Progenitor cell of endocrine pancreas (in vitro differentiated cells): Measurements from ENCODE around the gene ITPRIPL2. TPM values are rescaled to one million over a fixed set of nuclear protein-coding genes. Genes with fewer than 3 reads are reported as not detected.

Source experiments
- DNase-seq: peaks from one replicate; pipeline ENCODE4 v3.0.0; 2021; ENCODE audit warnings: low spot score; ENCODE audit not compliant: unreplicated experiment
- H3K27ac Mint-ChIP-seq: 2 replicates; pipeline ENCODE4 v1.8.0; 2021; ENCODE audit warnings: mild to moderate bottlenecking, moderate library complexity, mixed read lengths
- H3K27me3 Mint-ChIP-seq: 2 replicates; pipeline ENCODE4 v1.8.0; 2021; ENCODE audit warnings: mixed read lengths
- H3K36me3 Mint-ChIP-seq: 2 replicates; pipeline ENCODE4 v1.8.0; 2022; ENCODE audit warnings: mixed read lengths; ENCODE audit not compliant: insufficient read depth
- H3K4me1 Mint-ChIP-seq: 2 replicates; pipeline ENCODE4 v1.8.0; 2021; ENCODE audit warnings: low read depth, mixed read lengths
- H3K4me3 Mint-ChIP-seq: 2 replicates; pipeline ENCODE4 v1.8.0; 2021; ENCODE audit warnings: low read depth, mild to moderate bottlenecking, moderate library complexity, mixed read lengths
- H3K9me3 Mint-ChIP-seq: 2 replicates; pipeline ENCODE4 v1.8.0; 2021; ENCODE audit warnings: low read depth, mixed read lengths
- CTCF ChIP-seq: fragments of 200-600 bp; sonication (generic); IDR thresholded peaks from one replicate; pipeline ENCODE4 v1.5.0; 2021; ENCODE audit warnings: antibody characterized with exemption, mild to moderate bottlenecking; ENCODE audit not compliant: unreplicated experiment
- total RNA-seq: library from RNA; stranded (reverse); gene quantifications from 2 replicates; pipeline ENCODE4 v1.2.1, GENCODE V29; 2021

The ITPRIPL2 gene
- total RNA-seq, 1 donor from 2014 or later: 12.0 TPM

- Mint-ChIP-seq H3K36me3 (no peaks in the 10 kb centered on the region), H3K4me3 (no peak overlapping the region), H3K4me1 (peaks cover 9% of the 10 kb centered on the region), H3K9me3 (no peaks in the 10 kb centered on the region), H3K27me3 (peaks cover 43% of the 10 kb centered on the region), H3K27ac (no peak overlapping the region)
- no peak for DNase-seq
- no peak for TF ChIP-seq CTCF
Measured at GRCh38 chr16:19110537-19111360, 3.0 kb upstream of the ITPRIPL2 start.

GRCh38 chr16:19112099-19112407, 1.7 kb upstream of the ITPRIPL2 start:
- Mint-ChIP-seq H3K9me3 (no peaks in the 10 kb centered on the region), H3K4me1 (peaks cover 9% of the 10 kb centered on the region), H3K27me3 (peaks cover 45% of the 10 kb centered on the region), H3K4me3 (peak overlapping the region; percentile 2), H3K36me3 (no peaks in the 10 kb centered on the region), H3K27ac (no peak overlapping the region)
- no peak for TF ChIP-seq CTCF
- no peak for DNase-seq

- peak overlapping the region; percentile 70 for H3K4me3 Mint-ChIP-seq
- no peak overlapping the region for H3K27ac Mint-ChIP-seq
- peak; percentile 29 for DNase-seq
- H3K36me3 Mint-ChIP-seq: no peaks in the 10 kb centered on the region
- no peak for TF ChIP-seq CTCF
- H3K9me3 Mint-ChIP-seq: no peaks in the 10 kb centered on the region
- peaks cover 9% of the 10 kb centered on the region for H3K4me1 Mint-ChIP-seq
- H3K27me3 Mint-ChIP-seq: peaks cover 33% of the 10 kb centered on the region
Measured at GRCh38 chr16:19114359-19115147, 789 bp downstream of the ITPRIPL2 start.

GRCh38 chr16:19115148-19116021, 1.6 kb downstream of the ITPRIPL2 start:
- Mint-ChIP-seq H3K36me3 (no peaks in the 10 kb centered on the region), H3K27ac (no peak overlapping the region), H3K4me3 (peak overlapping the region; percentile 60), H3K27me3 (peaks cover 31% of the 10 kb centered on the region), H3K9me3 (no peaks in the 10 kb centered on the region), H3K4me1 (peaks cover 9% of the 10 kb centered on the region)
- DNase-seq: no peak
- TF ChIP-seq CTCF: no peak
